Lower leg skin (tissue), 3 donors: ENCODE results near the gene TNIK.

Experiments
- POLR2A ChIP-seq, 2 donors: fragments of 450-650 bp; IDR thresholded peaks; one replicate each; pipeline ENCODE4 v1.6.1; 2016 to 2017; ENCODE audit warnings: antibody characterized with exemption in 2 of 2, mild to moderate bottlenecking in 1 of 2, moderate library complexity in 1 of 2
- TF ChIP-seq, protein P1 (sequence below), 3 donors: fragments of 450-650 bp; IDR thresholded peaks; one replicate each; pipeline ENCODE4 v1.5.1; 2016; ENCODE audit warnings: antibody characterized with exemption in 3 of 3, mild to moderate bottlenecking in 3 of 3, moderate library complexity in 2 of 3

DNA sequence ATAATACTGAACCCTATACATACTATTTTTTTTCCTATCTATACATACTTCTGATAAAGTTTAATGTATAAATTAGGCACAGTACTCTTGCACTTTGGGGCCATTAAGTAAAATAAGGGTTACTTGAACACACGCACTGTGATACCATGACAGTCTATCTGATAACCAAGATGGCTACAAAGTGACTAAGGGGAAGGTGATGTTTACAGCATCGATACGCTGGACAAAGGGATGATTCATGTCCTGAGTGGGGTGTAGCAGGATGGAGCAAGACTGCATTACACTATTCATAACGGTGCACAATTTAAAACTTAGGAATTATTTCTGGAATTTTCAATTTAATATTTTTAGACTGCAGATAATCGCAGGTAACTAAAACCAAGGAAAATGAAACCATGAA lies 403.7 kb downstream of the TNIK start:
- TF ChIP-seq, protein P1, sequence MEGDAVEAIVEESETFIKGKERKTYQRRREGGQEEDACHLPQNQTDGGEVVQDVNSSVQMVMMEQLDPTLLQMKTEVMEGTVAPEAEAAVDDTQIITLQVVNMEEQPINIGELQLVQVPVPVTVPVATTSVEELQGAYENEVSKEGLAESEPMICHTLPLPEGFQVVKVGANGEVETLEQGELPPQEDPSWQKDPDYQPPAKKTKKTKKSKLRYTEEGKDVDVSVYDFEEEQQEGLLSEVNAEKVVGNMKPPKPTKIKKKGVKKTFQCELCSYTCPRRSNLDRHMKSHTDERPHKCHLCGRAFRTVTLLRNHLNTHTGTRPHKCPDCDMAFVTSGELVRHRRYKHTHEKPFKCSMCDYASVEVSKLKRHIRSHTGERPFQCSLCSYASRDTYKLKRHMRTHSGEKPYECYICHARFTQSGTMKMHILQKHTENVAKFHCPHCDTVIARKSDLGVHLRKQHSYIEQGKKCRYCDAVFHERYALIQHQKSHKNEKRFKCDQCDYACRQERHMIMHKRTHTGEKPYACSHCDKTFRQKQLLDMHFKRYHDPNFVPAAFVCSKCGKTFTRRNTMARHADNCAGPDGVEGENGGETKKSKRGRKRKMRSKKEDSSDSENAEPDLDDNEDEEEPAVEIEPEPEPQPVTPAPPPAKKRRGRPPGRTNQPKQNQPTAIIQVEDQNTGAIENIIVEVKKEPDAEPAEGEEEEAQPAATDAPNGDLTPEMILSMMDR (IDR thresholded peaks at IDR 0.05): no peak
- no peak for TF ChIP-seq POLR2A (IDR thresholded peaks at IDR 0.05)
